ENCODE data around the gene ANKRD44. TPM values are rescaled to one million over a fixed set of nuclear protein-coding genes. Genes with fewer than 3 reads are reported as not detected.

Gene ANKRD44
- total RNA-seq, 1 experiment from 2014 or later: 0.68 TPM

DNA sequence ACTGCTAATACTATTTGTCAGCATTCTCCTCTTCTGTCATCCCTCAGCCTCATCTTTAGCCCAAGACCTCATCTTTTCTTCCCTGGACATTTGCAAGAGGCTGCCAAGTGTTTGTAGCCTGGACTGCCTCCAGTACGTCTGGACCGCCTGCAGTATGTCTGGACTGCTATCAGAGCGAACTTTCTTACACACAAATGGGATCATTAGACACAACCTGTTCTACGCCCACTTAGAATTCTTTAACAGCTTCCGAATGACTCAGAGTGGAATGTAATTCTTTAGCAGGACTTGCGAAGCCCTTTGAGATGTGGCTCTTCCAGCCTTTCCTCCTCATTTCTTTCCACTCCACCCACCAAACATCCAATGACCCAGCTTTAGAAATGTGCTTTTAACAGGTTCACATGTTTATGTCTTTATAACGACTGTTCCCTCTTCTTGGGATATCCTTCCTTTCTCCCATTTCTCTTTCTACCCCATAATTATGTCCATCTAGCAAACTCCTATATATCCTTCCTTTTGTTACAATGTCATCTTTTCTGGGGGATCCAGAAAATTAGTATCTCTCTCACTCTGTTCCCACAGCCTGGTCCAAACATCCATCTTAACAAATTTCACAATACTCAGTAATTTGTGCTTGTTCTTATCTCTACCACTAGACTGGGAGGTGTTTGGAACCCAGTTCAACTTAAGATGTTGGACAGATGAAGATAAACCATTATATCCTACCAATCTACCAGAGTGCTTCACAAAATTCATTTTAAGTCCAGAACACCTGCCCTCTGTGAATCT, 212.8 kb downstream of the ANKRD44 start (continued):
- no peak for TF ChIP-seq ZNF532 (CRISPR knock-in tag; IDR thresholded peaks at IDR 0.05; ENCODE audit: borderline replicate concordance)
- TF ChIP-seq, protein P1, sequence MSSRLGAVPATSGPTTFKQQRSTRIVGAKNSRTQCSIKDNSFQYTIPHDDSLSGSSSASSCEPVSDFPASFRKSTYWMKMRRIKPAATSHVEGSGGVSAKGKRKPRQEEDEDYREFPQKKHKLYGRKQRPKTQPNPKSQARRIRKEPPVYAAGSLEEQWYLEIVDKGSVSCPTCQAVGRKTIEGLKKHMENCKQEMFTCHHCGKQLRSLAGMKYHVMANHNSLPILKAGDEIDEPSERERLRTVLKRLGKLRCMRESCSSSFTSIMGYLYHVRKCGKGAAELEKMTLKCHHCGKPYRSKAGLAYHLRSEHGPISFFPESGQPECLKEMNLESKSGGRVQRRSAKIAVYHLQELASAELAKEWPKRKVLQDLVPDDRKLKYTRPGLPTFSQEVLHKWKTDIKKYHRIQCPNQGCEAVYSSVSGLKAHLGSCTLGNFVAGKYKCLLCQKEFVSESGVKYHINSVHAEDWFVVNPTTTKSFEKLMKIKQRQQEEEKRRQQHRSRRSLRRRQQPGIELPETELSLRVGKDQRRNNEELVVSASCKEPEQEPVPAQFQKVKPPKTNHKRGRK (CRISPR knock-in tag; IDR thresholded peaks at IDR 0.05; ENCODE audit: borderline replicate concordance): no peak
- no peak for TF ChIP-seq IRF1 (CRISPR knock-in tag; IDR thresholded peaks at IDR 0.05)
- TF ChIP-seq ZNF317 (CRISPR knock-in tag; IDR thresholded peaks at IDR 0.05; ENCODE audit: borderline replicate concordance, low read depth): no peak
- no peak for TF ChIP-seq JUN (CRISPR knock-in tag; IDR thresholded peaks at IDR 0.05)
- TF ChIP-seq TCF7 (CRISPR knock-in tag; IDR thresholded peaks at IDR 0.05; ENCODE audit: low read depth): no peak
- TF ChIP-seq NR3C1 (CRISPR knock-in tag; conservative IDR thresholded peaks at IDR 0.05; ENCODE audit: low read depth): no peak
- TF ChIP-seq, protein P2, sequence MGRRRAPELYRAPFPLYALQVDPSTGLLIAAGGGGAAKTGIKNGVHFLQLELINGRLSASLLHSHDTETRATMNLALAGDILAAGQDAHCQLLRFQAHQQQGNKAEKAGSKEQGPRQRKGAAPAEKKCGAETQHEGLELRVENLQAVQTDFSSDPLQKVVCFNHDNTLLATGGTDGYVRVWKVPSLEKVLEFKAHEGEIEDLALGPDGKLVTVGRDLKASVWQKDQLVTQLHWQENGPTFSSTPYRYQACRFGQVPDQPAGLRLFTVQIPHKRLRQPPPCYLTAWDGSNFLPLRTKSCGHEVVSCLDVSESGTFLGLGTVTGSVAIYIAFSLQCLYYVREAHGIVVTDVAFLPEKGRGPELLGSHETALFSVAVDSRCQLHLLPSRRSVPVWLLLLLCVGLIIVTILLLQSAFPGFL (CRISPR knock-in tag; IDR thresholded peaks at IDR 0.05; ENCODE audit: borderline replicate concordance): no peak
- TF ChIP-seq, protein P3, sequence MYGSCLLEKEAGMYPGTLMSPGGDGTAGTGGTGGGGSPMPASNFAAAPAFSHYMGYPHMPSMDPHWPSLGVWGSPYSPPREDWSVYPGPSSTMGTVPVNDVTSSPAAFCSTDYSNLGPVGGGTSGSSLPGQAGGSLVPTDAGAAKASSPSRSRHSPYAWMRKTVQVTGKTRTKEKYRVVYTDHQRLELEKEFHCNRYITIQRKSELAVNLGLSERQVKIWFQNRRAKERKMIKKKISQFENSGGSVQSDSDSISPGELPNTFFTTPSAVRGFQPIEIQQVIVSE (CRISPR knock-in tag; IDR thresholded peaks at IDR 0.05; ENCODE audit: borderline replicate concordance): no peak
- no peak for TF ChIP-seq EMX1 (CRISPR knock-in tag; IDR thresholded peaks at IDR 0.05)

DNA sequence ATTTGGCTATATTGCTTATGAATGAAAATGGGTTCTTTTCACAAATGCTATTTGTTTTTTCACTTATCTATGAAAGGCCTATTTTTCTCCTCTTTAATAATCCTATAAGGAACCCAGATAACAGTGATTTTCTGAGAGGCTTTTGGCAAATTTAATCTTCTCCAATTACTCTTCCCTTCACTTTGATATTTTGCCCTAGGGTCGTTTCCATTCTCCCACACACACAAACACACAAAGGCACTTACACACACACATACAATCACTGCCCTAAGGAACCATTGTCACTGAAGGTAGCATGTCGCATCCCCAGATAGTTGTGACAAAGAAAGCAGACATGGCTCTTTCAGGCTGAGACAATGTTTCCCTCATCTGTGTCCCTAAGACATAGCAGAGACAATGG, 213.9 kb downstream of the ANKRD44 start:
- H3K27ac Mint-ChIP-seq: no peak overlapping the region
- CTCF ChIA-PET: interaction anchor here (1.9 kb wide), 1 partner anchor 72 kb away, joined by 6 read pairs; no protein-coding TSS in a partner anchor

More for the DNA sequence above, 213.9 kb downstream of the ANKRD44 start:
- Mint-ChIP-seq H3K36me3 (no peaks in the 10 kb centered on the region), H3K4me3 (no peak overlapping the region), H3K9me3 (no peaks in the 10 kb centered on the region), H3K27me3 (ENCODE audit: low read depth) (no peaks in the 10 kb centered on the region), H3K4me1 (no peaks in the 10 kb centered on the region)
- ATAC-seq: no peak
- no peak for TF ChIP-seq SMAD3 (CRISPR knock-in tag; IDR thresholded peaks at IDR 0.05; ENCODE audit: borderline replicate concordance)
- TF ChIP-seq KAT7 (CRISPR knock-in tag; IDR thresholded peaks at IDR 0.05; ENCODE audit: borderline replicate concordance): no peak
- no peak for TF ChIP-seq MLX (CRISPR knock-in tag; IDR thresholded peaks at IDR 0.05)
- TF ChIP-seq CREM (CRISPR knock-in tag; IDR thresholded peaks at IDR 0.05): no peak
- TF ChIP-seq JAZF1 (CRISPR knock-in tag; IDR thresholded peaks at IDR 0.05): no peak
- TF ChIP-seq, protein P4, sequence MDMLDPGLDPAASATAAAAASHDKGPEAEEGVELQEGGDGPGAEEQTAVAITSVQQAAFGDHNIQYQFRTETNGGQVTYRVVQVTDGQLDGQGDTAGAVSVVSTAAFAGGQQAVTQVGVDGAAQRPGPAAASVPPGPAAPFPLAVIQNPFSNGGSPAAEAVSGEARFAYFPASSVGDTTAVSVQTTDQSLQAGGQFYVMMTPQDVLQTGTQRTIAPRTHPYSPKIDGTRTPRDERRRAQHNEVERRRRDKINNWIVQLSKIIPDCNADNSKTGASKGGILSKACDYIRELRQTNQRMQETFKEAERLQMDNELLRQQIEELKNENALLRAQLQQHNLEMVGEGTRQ (CRISPR knock-in tag; IDR thresholded peaks at IDR 0.05): no peak
- no peak for TF ChIP-seq ZNF232 (CRISPR knock-in tag; IDR thresholded peaks at IDR 0.05)
- TF ChIP-seq, protein P5, sequence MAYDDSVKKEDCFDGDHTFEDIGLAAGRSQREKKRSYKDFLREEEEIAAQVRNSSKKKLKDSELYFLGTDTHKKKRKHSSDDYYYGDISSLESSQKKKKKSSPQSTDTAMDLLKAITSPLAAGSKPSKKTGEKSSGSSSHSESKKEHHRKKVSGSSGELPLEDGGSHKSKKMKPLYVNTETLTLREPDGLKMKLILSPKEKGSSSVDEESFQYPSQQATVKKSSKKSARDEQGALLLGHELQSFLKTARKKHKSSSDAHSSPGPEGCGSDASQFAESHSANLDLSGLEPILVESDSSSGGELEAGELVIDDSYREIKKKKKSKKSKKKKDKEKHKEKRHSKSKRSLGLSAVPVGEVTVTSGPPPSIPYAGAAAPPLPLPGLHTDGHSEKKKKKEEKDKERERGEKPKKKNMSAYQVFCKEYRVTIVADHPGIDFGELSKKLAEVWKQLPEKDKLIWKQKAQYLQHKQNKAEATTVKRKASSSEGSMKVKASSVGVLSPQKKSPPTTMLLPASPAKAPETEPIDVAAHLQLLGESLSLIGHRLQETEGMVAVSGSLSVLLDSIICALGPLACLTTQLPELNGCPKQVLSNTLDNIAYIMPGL (CRISPR knock-in tag; IDR thresholded peaks at IDR 0.05): no peak
- no peak for TF ChIP-seq CBFB (CRISPR knock-in tag; IDR thresholded peaks at IDR 0.05; ENCODE audit: low read depth)
- DNase-seq (ENCODE audit: low spot score): no peak
- POLR2A ChIA-PET: no interaction called here
